Endothelial cell of coronary artery (primary cell): Measurements from ENCODE around the gene PAPPA. TPM values are rescaled to one million over a fixed set of nuclear protein-coding genes. Genes with fewer than 3 reads are reported as not detected.

ENCODE experiments used
- total RNA-seq: library from RNA; depleted of rRNA; stranded (reverse); fragments of >200 nt; gene quantifications from 2 replicates; pipeline ENCODE4 v1.2.3, GENCODE V29; 2014

The PAPPA gene, protein sequence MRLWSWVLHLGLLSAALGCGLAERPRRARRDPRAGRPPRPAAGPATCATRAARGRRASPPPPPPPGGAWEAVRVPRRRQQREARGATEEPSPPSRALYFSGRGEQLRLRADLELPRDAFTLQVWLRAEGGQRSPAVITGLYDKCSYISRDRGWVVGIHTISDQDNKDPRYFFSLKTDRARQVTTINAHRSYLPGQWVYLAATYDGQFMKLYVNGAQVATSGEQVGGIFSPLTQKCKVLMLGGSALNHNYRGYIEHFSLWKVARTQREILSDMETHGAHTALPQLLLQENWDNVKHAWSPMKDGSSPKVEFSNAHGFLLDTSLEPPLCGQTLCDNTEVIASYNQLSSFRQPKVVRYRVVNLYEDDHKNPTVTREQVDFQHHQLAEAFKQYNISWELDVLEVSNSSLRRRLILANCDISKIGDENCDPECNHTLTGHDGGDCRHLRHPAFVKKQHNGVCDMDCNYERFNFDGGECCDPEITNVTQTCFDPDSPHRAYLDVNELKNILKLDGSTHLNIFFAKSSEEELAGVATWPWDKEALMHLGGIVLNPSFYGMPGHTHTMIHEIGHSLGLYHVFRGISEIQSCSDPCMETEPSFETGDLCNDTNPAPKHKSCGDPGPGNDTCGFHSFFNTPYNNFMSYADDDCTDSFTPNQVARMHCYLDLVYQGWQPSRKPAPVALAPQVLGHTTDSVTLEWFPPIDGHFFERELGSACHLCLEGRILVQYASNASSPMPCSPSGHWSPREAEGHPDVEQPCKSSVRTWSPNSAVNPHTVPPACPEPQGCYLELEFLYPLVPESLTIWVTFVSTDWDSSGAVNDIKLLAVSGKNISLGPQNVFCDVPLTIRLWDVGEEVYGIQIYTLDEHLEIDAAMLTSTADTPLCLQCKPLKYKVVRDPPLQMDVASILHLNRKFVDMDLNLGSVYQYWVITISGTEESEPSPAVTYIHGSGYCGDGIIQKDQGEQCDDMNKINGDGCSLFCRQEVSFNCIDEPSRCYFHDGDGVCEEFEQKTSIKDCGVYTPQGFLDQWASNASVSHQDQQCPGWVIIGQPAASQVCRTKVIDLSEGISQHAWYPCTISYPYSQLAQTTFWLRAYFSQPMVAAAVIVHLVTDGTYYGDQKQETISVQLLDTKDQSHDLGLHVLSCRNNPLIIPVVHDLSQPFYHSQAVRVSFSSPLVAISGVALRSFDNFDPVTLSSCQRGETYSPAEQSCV (N-terminal part only)
- total RNA-seq = 0.09 and 24.6 TPM in 2 replicates

DNA sequence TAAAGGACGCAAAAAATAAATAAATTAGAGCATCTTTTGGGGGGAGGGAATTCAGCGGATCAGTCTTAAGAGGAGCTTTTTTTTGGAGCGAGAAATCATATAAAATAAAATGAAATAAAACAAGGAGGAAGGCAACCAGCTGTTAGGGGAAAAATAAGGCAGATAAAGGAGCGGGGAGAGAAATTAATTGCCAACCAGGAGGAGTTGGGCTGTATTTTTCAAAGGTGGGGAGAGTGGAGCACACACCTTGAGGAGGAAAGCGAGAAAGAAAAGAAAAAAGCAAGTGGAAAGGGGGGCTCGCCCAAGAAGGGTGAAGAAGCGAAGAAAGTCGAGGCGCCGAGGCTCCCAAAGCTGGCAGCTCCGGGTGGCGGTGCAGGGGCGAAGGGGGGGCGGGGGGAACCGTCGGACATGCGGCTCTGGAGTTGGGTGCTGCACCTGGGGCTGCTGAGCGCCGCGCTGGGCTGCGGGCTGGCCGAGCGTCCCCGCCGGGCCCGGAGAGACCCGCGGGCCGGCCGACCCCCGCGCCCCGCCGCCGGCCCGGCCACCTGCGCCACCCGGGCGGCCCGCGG lies at the start of gene PAPPA:
TSS of gene PAPPA (plus strand) at position 27 of the 569 bp plus-strand sequence. CDS start at position 409, 382 bp downstream.

